Motor neuron (in vitro differentiated cells): ENCODE data around the gene ROM1. TPM values are rescaled to one million over a fixed set of nuclear protein-coding genes. Genes with fewer than 3 reads are reported as not detected.
A peak's percentile ranks its signal among the peaks of the same experiment; 100 is the strongest.

Experiments used
- ATAC-seq, 8 experiments: fragments of 200-7000 bp; cut with Tn5 transposase; replicated peaks in 6 of 8; 2 replicates each; pipeline ENCODE4 v1.8.0; 2021; ENCODE audit warnings: mild to moderate bottlenecking in 8 of 8, moderate library complexity in 8 of 8
- H3K27ac ChIP-seq, 2 donors: fragments of 250-450 bp; sonication (Bioruptor Pico); 2 replicates each; pipeline ENCODE4 v1.9.0; 2021; ENCODE audit warnings: antibody characterized with exemption in 2 of 2, mild to moderate bottlenecking in 2 of 2, moderate library complexity in 1 of 2
- H3K4me1 ChIP-seq, 2 donors: fragments of 250-450 bp; sonication (Bioruptor Pico); replicated peaks in 1 of 2; 2 replicates each; pipeline ENCODE4 v1.6.1; 2021; ENCODE audit warnings: antibody characterized with exemption in 2 of 2, mild to moderate bottlenecking in 2 of 2, moderate library complexity in 1 of 2
- H3K4me3 ChIP-seq, 5 donors: fragments of 250-450 bp; sonication (Bioruptor Pico); 2 replicates each; pipeline ENCODE4 v1.9.0; 2021; ENCODE audit warnings: antibody characterized with exemption in 5 of 5, mild to moderate bottlenecking in 5 of 5, moderate library complexity in 4 of 5
- WGBS, 10 experiments: fragments of 450-650 bp; shearing (Covaris generic); methylation state at CpG; one replicate each; pipeline ENCODE4 v1.0.0; 2022; 5-methylcytosine and 5-hydroxymethylcytosine counted together
- in situ Hi-C, 9 experiments: fragments of 400-800 bp; cut with MboI; loops; one replicate each; pipeline ENCODE4 v1.15.0; 2021; ENCODE audit warnings: low sequenced_read_pairs in 9 of 9, low pct_unique_long_range_greater_than_20kb in 2 of 9; ENCODE audit not compliant: unreplicated experiment in 9 of 9
- total RNA-seq, 8 experiments: library from RNA; unstranded; fragments of 300-600 nt; gene quantifications; 2 replicates each; pipeline versions ENCODE4 v1.2.3 to v1.2.4, GENCODE V29; 2022

ROM1 gene
- total RNA-seq, 8 experiments from 2014 or later, result 0.49 to 14.5 (median 4.8) TPM

DNA sequence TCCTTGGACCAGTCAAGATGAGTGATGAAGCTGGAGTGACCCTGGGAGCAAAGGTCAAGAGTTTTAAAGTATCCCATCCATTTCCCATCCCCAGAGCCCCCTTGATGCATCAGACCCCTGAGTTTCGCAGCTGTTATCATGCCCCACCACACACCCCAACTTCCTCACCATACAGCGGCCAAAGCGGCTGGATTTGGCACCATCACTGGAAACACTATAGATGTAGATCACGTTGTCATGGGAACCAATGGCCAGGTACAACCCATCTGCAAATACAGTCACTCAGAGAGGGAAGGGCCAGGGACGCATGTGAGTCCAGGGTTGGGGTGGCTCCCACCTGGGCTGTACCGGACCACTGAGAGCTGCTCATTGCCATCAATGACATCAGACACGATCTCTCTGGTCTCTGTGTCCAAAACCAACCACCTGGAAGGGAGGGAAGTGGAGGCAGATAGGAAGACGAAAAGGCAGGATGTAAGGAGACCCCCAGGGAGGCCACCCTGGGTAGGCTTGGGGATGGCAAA is 9.2 kb upstream of the ROM1 start:
- in situ Hi-C loops, result no loop called here
- 60 to 100% (median 98%) methylated on average over 1 to 4 of the region's 8 CpGs; no CpG with 5 or more reads in 2 of the 10 experiments for WGBS, 10 experiments
- no peak for ATAC-seq
- Histone ChIP-seq H3K4me1 (peaks cover 14 to 22% of the 10 kb centered on the region in 2 donors), H3K27ac (no peak overlapping the region), H3K4me3 (no peak overlapping the region)

DNA sequence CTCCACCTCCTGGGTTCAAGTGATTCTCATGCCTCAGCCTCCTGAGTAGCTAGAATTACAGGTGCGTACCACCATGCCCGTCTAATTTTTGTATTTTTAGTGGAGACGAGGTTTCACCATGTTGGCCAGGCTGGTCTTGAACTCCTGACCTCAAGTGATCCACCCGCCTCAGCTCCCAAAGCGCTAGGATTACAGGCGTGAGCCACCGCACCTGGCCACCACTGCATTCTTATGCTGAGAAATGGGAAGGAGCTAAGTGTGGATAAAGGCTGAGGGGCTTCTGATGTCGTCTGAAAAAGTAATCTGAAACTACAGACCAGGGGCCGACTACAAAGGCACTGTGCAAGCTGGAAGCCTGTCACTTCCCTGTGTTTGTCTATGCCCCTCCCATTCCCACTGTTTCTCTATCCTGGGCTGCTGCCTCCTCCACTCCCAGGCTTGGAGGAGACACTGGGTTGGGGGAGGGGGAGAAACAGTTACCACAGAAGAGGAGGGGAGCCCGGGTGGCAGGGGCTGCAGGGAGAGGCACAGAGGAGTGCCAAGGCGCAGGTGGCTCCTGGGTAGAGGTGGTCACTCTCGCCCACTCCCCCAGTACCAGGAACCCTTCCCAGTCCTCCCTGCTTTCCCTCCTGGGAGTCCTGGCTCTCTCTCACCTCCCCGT is 8.5 kb upstream of the ROM1 start:
- Histone ChIP-seq H3K27ac (no peak overlapping the region), H3K4me3 (no peak overlapping the region), H3K4me1 (peaks cover 9 to 17% of the 10 kb centered on the region in 2 donors)
- in situ Hi-C loops, result no loop called here
- ATAC-seq, result peak in 1 of 8 experiments; percentile 2
- 28 to 73% (median 51%) methylated on average over 2 to 5 of the region's 13 CpGs; no CpG with 5 or more reads in 5 of the 10 experiments for WGBS, 10 experiments

GRCh38 chr11:62605467-62605866 is 7.6 kb upstream of the ROM1 start:
- 80 to 100% methylated on average over 1 of the region's 6 CpGs; no CpG with 5 or more reads in 8 of the 10 experiments for WGBS, 10 experiments
- in situ Hi-C loops, result no loop called here

GRCh38 chr11:62605902-62606301 is 7.2 kb upstream of the ROM1 start:
- 40 to 100% (median 100%) methylated on average over 1 of the region's 15 CpGs; no CpG with 5 or more reads in 6 of the 10 experiments for WGBS, 10 experiments
- Histone ChIP-seq H3K27ac (no peak overlapping the region), H3K4me3 (no peak overlapping the region), H3K4me1 (peaks cover 0 to 11% of the 10 kb centered on the region in 2 donors)
- no peak for ATAC-seq
- in situ Hi-C loops, result no loop called here

More at GRCh38 chr11:62605467-62605866, 7.6 kb upstream of the ROM1 start:
- no peak for ATAC-seq
- Histone ChIP-seq H3K27ac (no peak overlapping the region), H3K4me1 (peaks cover 0 to 11% of the 10 kb centered on the region in 2 donors), H3K4me3 (no peak overlapping the region)

DNA sequence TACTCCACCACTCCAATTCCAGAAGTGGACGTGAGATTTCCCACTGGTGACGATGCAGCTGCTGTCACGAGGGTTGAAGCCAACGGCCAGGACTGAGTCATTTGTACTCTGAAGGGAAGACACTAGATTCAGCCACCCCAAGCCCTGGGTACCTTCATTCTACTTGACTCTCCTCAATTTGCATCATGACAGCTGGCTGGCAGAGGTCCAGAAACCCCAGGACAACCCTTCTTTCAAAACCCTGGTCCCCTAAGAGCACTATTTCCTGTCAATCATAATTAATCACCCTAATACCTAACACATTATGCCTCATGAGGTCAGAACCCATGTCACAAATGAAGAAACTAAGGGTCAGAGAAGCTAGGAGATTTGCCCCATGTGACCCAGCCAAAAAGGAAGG is 5.3 kb upstream of the ROM1 start:
- ATAC-seq, result no peak
- 40 to 100% (median 60%) methylated on average over 1 of the region's 4 CpGs; no CpG with 5 or more reads in 7 of the 10 experiments for WGBS, 10 experiments
- in situ Hi-C loops, result no loop called here
- H3K4me1 ChIP-seq, result peaks cover 2 to 12% of the 10 kb centered on the region in 2 donors
- H3K27ac ChIP-seq, result no peak overlapping the region
- H3K4me3 ChIP-seq, result no peak overlapping the region

DNA sequence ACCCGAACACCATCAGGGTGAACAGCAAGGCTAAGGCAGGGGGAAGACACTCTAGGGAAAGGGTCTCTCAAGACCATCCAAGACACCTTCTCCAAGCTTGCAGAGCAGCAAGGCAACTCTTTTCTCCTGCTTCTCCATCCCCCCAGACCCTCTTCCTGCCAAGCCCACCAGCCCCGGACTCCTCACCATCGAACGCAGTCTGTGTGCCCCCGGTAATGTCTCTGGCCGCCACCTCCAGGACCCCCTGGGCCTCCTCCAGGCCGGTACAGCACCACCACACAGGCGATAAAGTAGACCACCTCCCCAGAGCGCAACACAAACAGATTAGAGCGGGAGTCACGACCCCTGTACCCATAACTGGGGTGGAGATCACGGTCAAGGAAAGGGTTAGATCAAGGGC is 4.3 kb upstream of the ROM1 start:
- Histone ChIP-seq H3K27ac (no peak overlapping the region), H3K4me3 (no peak overlapping the region), H3K4me1 (peaks cover 2 to 12% of the 10 kb centered on the region in 2 donors)
- no peak for ATAC-seq
- in situ Hi-C loops, result no loop called here
- WGBS, 10 experiments, result 84 to 100% (median 85%) methylated on average over 1 to 6 of the region's 12 CpGs; no CpG with 5 or more reads in 6 of the 10 experiments

DNA sequence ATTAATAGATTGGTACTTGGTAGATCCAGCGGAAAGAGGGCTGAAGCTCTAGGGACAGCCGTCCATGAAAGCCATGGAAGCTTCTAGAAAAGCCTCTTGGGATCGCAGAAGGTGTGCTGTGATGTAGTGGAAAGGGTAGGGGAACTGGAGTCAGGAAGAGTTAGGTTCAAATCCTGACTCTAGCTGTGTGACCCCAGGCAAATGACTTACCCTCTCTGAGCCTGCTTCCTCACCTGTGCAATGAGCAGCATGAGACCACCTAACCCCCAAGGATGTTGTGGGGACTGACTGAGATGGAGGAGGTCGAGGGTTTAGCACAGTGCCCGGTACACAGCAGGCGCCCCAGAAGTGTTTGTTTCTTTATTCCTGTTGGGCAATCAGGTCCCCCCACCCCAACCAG is 2.7 kb upstream of the ROM1 start:
- ATAC-seq, result no peak
- 60 to 96% (median 92%) methylated on average over 2 to 3 of the region's 6 CpGs; no CpG with 5 or more reads in 5 of the 10 experiments for WGBS, 10 experiments
- Histone ChIP-seq H3K4me1 (peaks cover 2 to 3% of the 10 kb centered on the region in 2 donors), H3K4me3 (no peak overlapping the region), H3K27ac (no peak overlapping the region)
- in situ Hi-C loops, result no loop called here

GRCh38 chr11:62610814-62611704 is 2.0 kb upstream of the ROM1 start:
- in situ Hi-C loops, result no loop called here

GRCh38 chr11:62611705-62612365 is 1.2 kb upstream of the ROM1 start:
- 0 to 30% (median 7%) methylated on average over 1 to 16 of the region's 34 CpGs; no CpG with 5 or more reads in 2 of the 10 experiments for WGBS, 10 experiments
- in situ Hi-C loops, result no loop called here

More at GRCh38 chr11:62610814-62611704, 2.0 kb upstream of the ROM1 start:
- 28 to 80% (median 53%) methylated on average over 1 to 3 of the region's 28 CpGs; no CpG with 5 or more reads in 5 of the 10 experiments for WGBS, 10 experiments
- ATAC-seq, result no peak
- H3K4me1 ChIP-seq, result peaks cover 2 to 3% of the 10 kb centered on the region in 2 donors
- no peak overlapping the region for H3K27ac ChIP-seq
- H3K4me3 ChIP-seq, result peak overlapping the region in 3 of 5 donors; percentile 35 to 46 (median 44)

DNA sequence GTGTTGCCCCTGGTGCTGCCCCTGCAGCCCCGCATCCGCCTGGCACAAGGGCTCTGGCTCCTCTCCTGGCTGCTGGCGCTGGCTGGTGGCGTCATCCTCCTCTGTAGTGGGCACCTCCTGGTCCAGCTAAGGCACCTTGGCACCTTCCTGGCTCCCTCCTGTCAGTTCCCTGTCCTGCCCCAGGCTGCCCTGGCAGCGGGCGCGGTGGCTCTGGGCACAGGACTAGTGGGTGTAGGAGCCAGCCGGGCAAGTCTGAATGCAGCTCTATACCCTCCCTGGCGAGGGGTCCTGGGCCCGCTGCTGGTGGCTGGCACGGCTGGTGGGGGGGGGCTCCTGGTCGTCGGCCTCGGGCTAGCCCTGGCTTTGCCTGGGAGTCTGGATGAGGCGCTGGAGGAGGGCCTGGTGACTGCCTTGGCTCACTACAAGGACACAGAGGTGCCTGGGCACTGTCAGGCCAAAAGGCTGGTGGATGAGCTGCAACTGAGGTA is 278 bp downstream of the ROM1 start:
- 85 to 92% methylated on average over 2 to 4 of the region's 15 CpGs; no CpG with 5 or more reads in 8 of the 10 experiments for WGBS, 10 experiments
- H3K4me1 ChIP-seq, result peaks cover 2 to 3% of the 10 kb centered on the region in 2 donors
- peak in 5 of 8 experiments; percentile 1 to 9 (median 4) for ATAC-seq
- H3K4me3 ChIP-seq, result peak overlapping the region in 3 of 5 donors; percentile 35 to 46 (median 44)
- H3K27ac ChIP-seq, result peak overlapping the region in 1 of 2 donors; percentile 10
- in situ Hi-C loops, result no loop called here

More at GRCh38 chr11:62611705-62612365, 1.2 kb upstream of the ROM1 start:
- ATAC-seq, result peak; percentile 1 to 25 (median 10)
- Histone ChIP-seq H3K4me1 (peaks cover 2 to 3% of the 10 kb centered on the region in 2 donors), H3K27ac (peak overlapping the region in 1 of 2 donors; percentile 15), H3K4me3 (peak overlapping the region; percentile 6 to 46 (median 35))

DNA sequence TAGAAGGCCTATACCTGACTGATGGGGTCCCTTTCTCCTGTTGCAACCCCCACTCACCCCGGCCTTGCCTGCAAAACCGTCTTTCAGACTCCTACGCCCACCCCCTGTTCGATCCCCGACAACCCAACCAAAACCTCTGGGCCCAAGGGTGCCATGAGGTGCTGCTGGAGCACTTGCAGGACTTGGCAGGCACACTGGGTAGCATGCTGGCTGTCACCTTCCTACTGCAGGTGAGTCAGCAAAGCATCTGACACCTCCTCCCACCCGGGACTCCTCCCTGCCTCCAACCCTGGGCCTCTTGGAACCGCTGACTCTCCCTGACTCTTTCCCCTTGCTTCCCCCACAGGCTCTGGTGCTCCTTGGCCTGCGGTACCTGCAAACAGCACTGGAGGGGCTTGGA is 1.2 kb downstream of the ROM1 start:
- Histone ChIP-seq H3K27ac (peak overlapping the region in 1 of 2 donors; percentile 10), H3K4me1 (peaks cover 2 to 3% of the 10 kb centered on the region in 2 donors), H3K4me3 (no peak overlapping the region)
- WGBS, 10 experiments, result 60 to 100% (median 100%) methylated on average over 1 of the region's 8 CpGs; no CpG with 5 or more reads in 7 of the 10 experiments
- ATAC-seq, result peak in 2 of 8 experiments; percentile 6 to 20
- in situ Hi-C loops, result no loop called here

DNA sequence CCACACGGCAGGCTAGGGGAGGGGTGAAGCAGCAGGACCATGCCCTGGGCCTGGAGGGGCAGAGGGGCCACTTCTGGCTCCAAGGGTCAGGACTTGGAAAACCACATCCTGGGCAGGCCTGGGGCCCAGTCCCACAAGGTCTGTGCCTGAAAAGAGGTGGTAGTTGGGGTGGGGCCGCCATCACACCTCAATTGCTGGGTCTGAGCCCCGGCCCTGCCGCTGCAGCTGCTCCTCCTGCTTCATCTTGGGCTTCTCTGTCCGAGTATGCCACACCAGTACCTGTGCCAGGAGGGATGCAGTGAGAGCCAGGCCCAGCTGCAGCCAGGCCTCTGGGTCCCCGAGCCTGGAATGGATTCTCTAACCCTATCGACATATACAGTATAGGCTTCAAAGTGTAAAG is 2.5 kb downstream of the ROM1 start:
- WGBS, 10 experiments, result 75 to 100% (median 86%) methylated on average over 1 to 3 of the region's 7 CpGs; no CpG with 5 or more reads in 6 of the 10 experiments
- H3K4me3 ChIP-seq, result no peak overlapping the region
- H3K4me1 ChIP-seq, result peaks cover 3 to 4% of the 10 kb centered on the region in 2 donors
- ATAC-seq, result no peak
- in situ Hi-C loops, result no loop called here
- no peak overlapping the region for H3K27ac ChIP-seq
